ENCODE measurements around the gene VASH1. TPM values are rescaled to one million over a fixed set of nuclear protein-coding genes. Genes with fewer than 3 reads are reported as not detected.

The VASH1 gene
- total and polyA plus RNA-seq, 2 of the 13 experiments (the other 11 are each of a cell fraction or from before 2014, with no cell fraction given) = 0.11 to 0.24 TPM

- TF ChIP-seq ZBTB21 (CRISPR knock-in tag; IDR thresholded peaks at IDR 0.05) = no peak
Measured at GRCh38 chr14:76726551-76726970, 34.7 kb upstream of the VASH1 start (continued).

GRCh38 chr14:76727384-76727783, 33.9 kb upstream of the VASH1 start:
- intact Hi-C loops (cut with micrococcal nuclease; ENCODE audit: unreplicated experiment) (no loop called here), in situ Hi-C loops (cut with HindIII; ENCODE audit: extremely low pct_ligation_motif_present, low pct_unique_long_range_greater_than_20kb) (no loop called here)
- ATAC-seq (no peak), DNase-seq (ENCODE audit: low spot score) (no peak), FAIRE-seq (no peak)
- Histone ChIP-seq H3K27ac (ENCODE audit: extremely low read length, insufficient read depth, low read length) (no peak overlapping the region), H2AFZ (ENCODE audit: low read length) (no peak overlapping the region), H3K4me2 (ENCODE audit: low read depth, low read length) (no peak overlapping the region), H3K79me2 (ENCODE audit: insufficient read depth, low read length) (no peaks in the 10 kb centered on the region), H3K36me3 (replicated peaks in 1 of 2; ENCODE audit: control insufficient read depth in 1 of 2, insufficient read depth in 2 of 2, low read length in 2 of 2) (no peaks in the 10 kb centered on the region), H4K20me1 (ENCODE audit: insufficient read depth, low read length) (no peaks in the 10 kb centered on the region), H3K27me3 (ENCODE audit: control insufficient read depth in 1 of 2, insufficient read depth in 2 of 2, low read length in 2 of 2) (peaks cover 2 to 18% of the 10 kb centered on the region in 2 experiments; a peak in 3 of 5 replicates), H3K4me3 (replicated peaks in 1 of 3; ENCODE audit: insufficient read depth in 1 of 3, low read depth in 2 of 3, low read length in 3 of 3) (no peak overlapping the region), H3K9ac (ENCODE audit: insufficient read depth, low read depth, low read length) (no peak overlapping the region), H3K4me1 (ENCODE audit: insufficient read depth, low read length) (no peaks in the 10 kb centered on the region), H3K9me3 (ENCODE audit: low read length) (no peaks in the 10 kb centered on the region)
- 7% methylated on average over 4 of the region's 4 CpGs for WGBS (ENCODE audit: low lambda C conversion rate)
- BruUV-seq (replicated peaks) = no TSS peak
- CTCF ChIA-PET (ENCODE audit: low intra/inter-chr PET ratio, low total read pairs) = no interaction called here
- POLR2A ChIA-PET = no interaction called here
- no peak for TF ChIP-seq GTF3A (CRISPR knock-in tag; conservative IDR thresholded peaks at IDR 0.05)
- no peak for TF ChIP-seq ZBTB1 (CRISPR knock-in tag; IDR thresholded peaks at IDR 0.05; ENCODE audit: borderline replicate concordance)
- TF ChIP-seq TFDP1 (CRISPR knock-in tag; IDR thresholded peaks at IDR 0.05; ENCODE audit: borderline replicate concordance) = no peak
- no peak for TF ChIP-seq ESRRA (CRISPR knock-in tag; IDR thresholded peaks at IDR 0.05; ENCODE audit: low read depth)
- no peak for TF ChIP-seq XBP1 (CRISPR knock-in tag; IDR thresholded peaks at IDR 0.05)
- no peak for TF ChIP-seq HES4 (CRISPR knock-in tag; IDR thresholded peaks at IDR 0.05; ENCODE audit: borderline replicate concordance)
- TF ChIP-seq CENPX (CRISPR knock-in tag; IDR thresholded peaks at IDR 0.05) = no peak
- no peak for TF ChIP-seq PLRG1 (conservative IDR thresholded peaks at IDR 0.05)
- TF ChIP-seq ZKSCAN8 (CRISPR knock-in tag; IDR thresholded peaks at IDR 0.05; ENCODE audit: borderline replicate concordance) = no peak
- no peak for TF ChIP-seq ZNF33A (CRISPR knock-in tag; IDR thresholded peaks at IDR 0.05; ENCODE audit: borderline replicate concordance)
- no peak for TF ChIP-seq ZNF354B (CRISPR knock-in tag; IDR thresholded peaks at IDR 0.05)
- no peak for TF ChIP-seq ZNF724P (CRISPR knock-in tag; IDR thresholded peaks at IDR 0.05; ENCODE audit: borderline replicate concordance)
- TF ChIP-seq DRAP1 (CRISPR knock-in tag; IDR thresholded peaks at IDR 0.05) = no peak
- no peak for TF ChIP-seq ZNF335 (CRISPR knock-in tag; IDR thresholded peaks at IDR 0.05)
- no peak for TF ChIP-seq TRIM24 (CRISPR knock-in tag; IDR thresholded peaks at IDR 0.05)
- no peak for TF ChIP-seq ARID4A (CRISPR knock-in tag; IDR thresholded peaks at IDR 0.05; ENCODE audit: borderline replicate concordance)
- no peak for TF ChIP-seq CTCF (CRISPR knock-in tag; IDR thresholded peaks at IDR 0.05)
